Body of pancreas (tissue), 4 donors: ENCODE results near the gene SPIN2B.

Source experiments
- POLR2A ChIP-seq, 3 donors: fragments of 450-650 bp; IDR thresholded peaks; one replicate each; pipeline ENCODE4 v1.6.1; 2016; ENCODE audit warnings: antibody characterized with exemption in 3 of 3, mild to moderate bottlenecking in 2 of 3
- TF ChIP-seq, protein P1 (sequence below), 7 experiments: fragments of 450-650 bp in 4 of 7; fragments of 200-600 bp in 3 of 7; sonication (generic) in 3 of 7; IDR thresholded peaks; one replicate each; pipeline ENCODE4 v1.5.1; 2016 to 2019; ENCODE audit warnings: antibody characterized with exemption in 7 of 7

DNA sequence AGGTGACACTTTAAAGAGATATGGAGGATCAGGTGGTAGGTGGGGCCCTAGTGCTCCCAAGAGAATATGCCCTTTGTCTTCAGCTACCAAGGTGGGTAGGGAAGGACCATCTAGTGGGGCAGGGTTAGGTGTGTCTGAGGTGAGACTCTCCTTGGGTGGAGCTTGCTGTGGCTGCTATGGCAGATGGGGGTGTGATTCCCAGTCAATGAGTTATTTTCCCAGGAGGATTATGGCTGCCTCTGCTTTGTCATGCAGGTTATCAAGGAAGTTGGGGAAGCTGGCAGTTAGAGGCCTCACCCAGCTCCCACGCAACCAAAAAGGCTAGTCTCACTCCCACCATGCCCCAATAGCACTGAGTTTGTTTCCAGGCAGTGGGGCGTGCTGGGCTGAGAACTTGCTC, 33.8 kb upstream of the SPIN2B start:
- TF ChIP-seq, protein P1, sequence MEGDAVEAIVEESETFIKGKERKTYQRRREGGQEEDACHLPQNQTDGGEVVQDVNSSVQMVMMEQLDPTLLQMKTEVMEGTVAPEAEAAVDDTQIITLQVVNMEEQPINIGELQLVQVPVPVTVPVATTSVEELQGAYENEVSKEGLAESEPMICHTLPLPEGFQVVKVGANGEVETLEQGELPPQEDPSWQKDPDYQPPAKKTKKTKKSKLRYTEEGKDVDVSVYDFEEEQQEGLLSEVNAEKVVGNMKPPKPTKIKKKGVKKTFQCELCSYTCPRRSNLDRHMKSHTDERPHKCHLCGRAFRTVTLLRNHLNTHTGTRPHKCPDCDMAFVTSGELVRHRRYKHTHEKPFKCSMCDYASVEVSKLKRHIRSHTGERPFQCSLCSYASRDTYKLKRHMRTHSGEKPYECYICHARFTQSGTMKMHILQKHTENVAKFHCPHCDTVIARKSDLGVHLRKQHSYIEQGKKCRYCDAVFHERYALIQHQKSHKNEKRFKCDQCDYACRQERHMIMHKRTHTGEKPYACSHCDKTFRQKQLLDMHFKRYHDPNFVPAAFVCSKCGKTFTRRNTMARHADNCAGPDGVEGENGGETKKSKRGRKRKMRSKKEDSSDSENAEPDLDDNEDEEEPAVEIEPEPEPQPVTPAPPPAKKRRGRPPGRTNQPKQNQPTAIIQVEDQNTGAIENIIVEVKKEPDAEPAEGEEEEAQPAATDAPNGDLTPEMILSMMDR (IDR thresholded peaks at IDR 0.05): no peak
- no peak for TF ChIP-seq POLR2A (IDR thresholded peaks at IDR 0.05)
